Fibroblast of gingiva (primary cell): Measurements from ENCODE around the gene BCL2L11.
A peak's percentile ranks its signal among the peaks of the same experiment; 100 is the strongest.

ENCODE experiments used
- DNase-seq: peaks from one replicate; pipeline ENCODE4 v3.0.0-alpha.2; 2011; ENCODE audit warnings: low read depth

BCL2L11 gene

GRCh38 chr2:111143107-111143842 lies 22.6 kb downstream of the BCL2L11 start:
- DNase-seq: no peak

- DNase-seq: no peak
These were observed 23.1 kb downstream of the BCL2L11 start for GRCh38 chr2:111143843-111144198.

GRCh38 chr2:111145103-111145760 lies 24.5 kb downstream of the BCL2L11 start:
- no peak for DNase-seq

- DNase-seq: no peak
These were observed 25.2 kb downstream of the BCL2L11 start for GRCh38 chr2:111145951-111146350.

GRCh38 chr2:111148225-111148873 lies 27.6 kb downstream of the BCL2L11 start:
- no peak for DNase-seq

- DNase-seq: no peak
These were observed 28.2 kb downstream of the BCL2L11 start for GRCh38 chr2:111148925-111149324.

- DNase-seq: no peak
These were observed 29.3 kb downstream of the BCL2L11 start for GRCh38 chr2:111149882-111150455.

- DNase-seq: no peak
These were observed 34.0 kb downstream of the BCL2L11 start for GRCh38 chr2:111154758-111155157.

- no peak for DNase-seq
These were observed 34.9 kb downstream of the BCL2L11 start for GRCh38 chr2:111155610-111156009.

GRCh38 chr2:111156529-111156928 lies 35.8 kb downstream of the BCL2L11 start:
- no peak for DNase-seq

GRCh38 chr2:111157071-111157661 lies 36.5 kb downstream of the BCL2L11 start:
- no peak for DNase-seq

- no peak for DNase-seq
These were observed 37.1 kb downstream of the BCL2L11 start for GRCh38 chr2:111157798-111158197.

GRCh38 chr2:111159641-111160040 lies 38.9 kb downstream of the BCL2L11 start:
- no peak for DNase-seq

- peak; percentile 78 for DNase-seq
These were observed 40.0 kb downstream of the BCL2L11 start for GRCh38 chr2:111160758-111161157.

GRCh38 chr2:111161971-111162370 lies 41.3 kb downstream of the BCL2L11 start:
- peak; percentile 34 for DNase-seq

GRCh38 chr2:111162718-111163331 lies 42.1 kb downstream of the BCL2L11 start:
- no peak for DNase-seq

- no peak for DNase-seq
These were observed 43.4 kb downstream of the BCL2L11 start for GRCh38 chr2:111164078-111164477.

- DNase-seq: peak; percentile 14
These were observed 44.4 kb downstream of the BCL2L11 start for GRCh38 chr2:111165084-111165483.

GRCh38 chr2:111166115-111166514 lies 45.4 kb downstream of the BCL2L11 start:
- no peak for DNase-seq

- no peak for DNase-seq
These were observed 46.6 kb downstream of the BCL2L11 start for GRCh38 chr2:111167076-111167862.

- DNase-seq: no peak
These were observed 47.1 kb downstream of the BCL2L11 start for GRCh38 chr2:111167863-111168162.
